ENCODE results near the gene GALNT18. TPM values are rescaled to one million over a fixed set of nuclear protein-coding genes. Genes with fewer than 3 reads are reported as not detected.
A peak's percentile ranks its signal among the peaks of the same experiment; 100 is the strongest.

The GALNT18 gene
- total RNA-seq, 6 experiments from 2014 or later, result 3.7 to 11.4 (median 7.8) TPM

DNA sequence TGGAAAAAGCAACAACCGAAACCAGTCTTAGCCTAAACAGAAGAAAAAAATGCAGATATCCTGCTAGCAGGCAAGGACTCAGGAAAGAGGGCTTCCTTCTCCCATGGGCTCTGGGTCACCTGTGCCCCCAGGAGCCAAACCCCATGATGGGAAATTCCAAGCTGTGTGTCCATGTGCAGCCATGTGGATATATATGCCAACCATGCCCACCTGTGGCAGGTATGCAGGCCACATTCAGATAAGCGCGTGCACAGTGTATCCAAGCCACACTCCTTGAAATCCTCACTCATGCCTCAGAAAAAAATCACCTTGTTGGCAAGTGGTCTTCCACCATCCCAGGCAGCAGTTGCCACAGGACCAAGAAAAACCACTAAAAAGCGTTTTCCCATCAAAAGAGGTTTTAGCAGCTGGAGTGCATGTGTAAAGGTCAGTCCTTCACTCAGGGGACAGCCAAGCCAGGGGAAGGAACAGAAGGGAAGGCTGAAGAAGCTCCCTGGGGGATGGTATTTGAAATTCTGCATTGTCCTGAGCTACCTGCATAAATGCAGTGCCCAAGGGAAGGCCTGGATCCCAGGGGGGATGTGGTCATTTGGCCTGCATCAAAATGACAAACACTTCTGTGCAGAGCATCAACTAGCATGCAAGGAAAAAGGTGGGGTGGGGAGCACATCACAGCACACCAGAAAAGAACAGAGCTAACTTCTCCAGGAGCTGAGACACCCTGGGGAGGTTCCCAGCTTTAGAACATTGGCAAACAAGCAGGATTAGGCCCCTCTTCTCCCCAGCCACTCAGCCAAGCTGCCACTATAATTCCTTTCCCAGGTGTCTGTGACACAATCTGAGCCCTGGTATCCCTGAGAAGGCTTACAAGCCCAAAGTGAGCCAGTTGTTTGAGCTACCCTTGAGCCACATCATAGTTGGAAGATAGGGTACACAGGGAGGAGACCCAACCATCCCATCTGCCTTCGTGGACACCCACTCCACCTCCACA, 76.2 kb downstream of the GALNT18 start:
- Histone ChIP-seq H3K36me3 (no peaks in the 10 kb centered on the region), H3K9me3 (no peaks in the 10 kb centered on the region), H3K27me3 (no peaks in the 10 kb centered on the region), H3K4me3 (no peak overlapping the region), H3K4me1 (no peaks in the 10 kb centered on the region), H3K27ac (no peak overlapping the region)
- WGBS (ENCODE audit: insufficient coverage, low coverage, low lambda C conversion rate, missing lambda C conversion rate), result 83% methylated on average over 2 of the region's 5 CpGs
- DNase-seq, result no peak
- intact Hi-C loops (cut with DNase I), result no loop called here
- TF ChIP-seq POLR2A (IDR thresholded peaks at IDR 0.05), result no peak
- TF ChIP-seq, protein P1, sequence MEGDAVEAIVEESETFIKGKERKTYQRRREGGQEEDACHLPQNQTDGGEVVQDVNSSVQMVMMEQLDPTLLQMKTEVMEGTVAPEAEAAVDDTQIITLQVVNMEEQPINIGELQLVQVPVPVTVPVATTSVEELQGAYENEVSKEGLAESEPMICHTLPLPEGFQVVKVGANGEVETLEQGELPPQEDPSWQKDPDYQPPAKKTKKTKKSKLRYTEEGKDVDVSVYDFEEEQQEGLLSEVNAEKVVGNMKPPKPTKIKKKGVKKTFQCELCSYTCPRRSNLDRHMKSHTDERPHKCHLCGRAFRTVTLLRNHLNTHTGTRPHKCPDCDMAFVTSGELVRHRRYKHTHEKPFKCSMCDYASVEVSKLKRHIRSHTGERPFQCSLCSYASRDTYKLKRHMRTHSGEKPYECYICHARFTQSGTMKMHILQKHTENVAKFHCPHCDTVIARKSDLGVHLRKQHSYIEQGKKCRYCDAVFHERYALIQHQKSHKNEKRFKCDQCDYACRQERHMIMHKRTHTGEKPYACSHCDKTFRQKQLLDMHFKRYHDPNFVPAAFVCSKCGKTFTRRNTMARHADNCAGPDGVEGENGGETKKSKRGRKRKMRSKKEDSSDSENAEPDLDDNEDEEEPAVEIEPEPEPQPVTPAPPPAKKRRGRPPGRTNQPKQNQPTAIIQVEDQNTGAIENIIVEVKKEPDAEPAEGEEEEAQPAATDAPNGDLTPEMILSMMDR (IDR thresholded peaks at IDR 0.05), result no peak
- ATAC-seq, result no peak

DNA sequence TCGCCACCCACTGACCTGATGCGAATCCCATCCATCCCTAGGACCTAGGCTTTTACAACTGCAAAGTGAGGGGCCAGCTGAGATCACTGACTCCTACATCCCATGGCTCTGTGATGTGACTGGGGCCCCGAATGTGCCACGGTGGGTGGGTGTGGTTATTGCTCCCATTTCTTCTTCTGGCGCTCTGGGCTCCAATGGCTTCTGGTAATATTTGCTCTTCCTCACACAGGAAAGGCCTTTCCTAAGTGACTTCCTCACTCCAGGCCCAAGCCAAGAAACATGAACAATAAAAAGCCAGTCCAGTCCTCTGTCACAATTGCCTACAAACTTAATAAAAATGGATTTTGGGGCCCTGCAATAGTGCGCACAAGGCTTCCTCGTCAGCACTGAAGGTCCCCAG, 78.1 kb downstream of the GALNT18 start:
- intact Hi-C loops (cut with DNase I), result no loop called here
- no peak for DNase-seq
- Histone ChIP-seq H3K27ac (no peak overlapping the region), H3K4me1 (no peaks in the 10 kb centered on the region), H3K4me3 (no peak overlapping the region), H3K9me3 (no peaks in the 10 kb centered on the region), H3K36me3 (no peaks in the 10 kb centered on the region), H3K27me3 (no peaks in the 10 kb centered on the region)
- ATAC-seq, result peak; percentile 10 to 55 (median 24)
- no CpG with 5 or more reads among the region's 7 CpGs for WGBS (ENCODE audit: insufficient coverage, low coverage, low lambda C conversion rate, missing lambda C conversion rate)
- no peak for TF ChIP-seq POLR2A (IDR thresholded peaks at IDR 0.05)
- TF ChIP-seq, protein P1 (IDR thresholded peaks at IDR 0.05), result no peak

DNA sequence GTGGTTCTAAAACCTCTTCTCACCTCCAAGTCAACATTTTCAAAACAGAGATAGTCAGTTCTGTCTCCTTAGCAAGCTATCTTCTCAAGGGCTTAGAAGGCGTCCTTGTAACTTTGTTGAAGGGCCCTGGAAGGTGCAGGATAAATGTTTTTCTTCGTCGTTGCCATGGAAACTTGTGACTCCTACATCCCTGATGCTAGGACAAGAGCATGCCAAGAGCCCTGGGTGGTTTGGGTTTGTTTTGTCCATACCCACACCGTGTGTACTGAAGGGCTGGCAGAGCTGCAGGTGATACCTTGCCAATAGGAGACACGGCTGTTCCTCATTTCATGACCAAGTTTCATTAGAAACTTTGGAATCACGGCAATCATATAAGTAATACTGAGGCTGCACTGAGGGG, 81.6 kb downstream of the GALNT18 start:
- H3K4me3 ChIP-seq, result no peak overlapping the region
- no peak for DNase-seq
- no peaks in the 10 kb centered on the region for H3K36me3 ChIP-seq
- H3K9me3 ChIP-seq, result no peaks in the 10 kb centered on the region
- intact Hi-C loops (cut with DNase I), result no loop called here
- TF ChIP-seq POLR2A (IDR thresholded peaks at IDR 0.05), result no peak
- TF ChIP-seq, protein P1 (IDR thresholded peaks at IDR 0.05), result no peak
- no peak for ATAC-seq
- H3K27ac ChIP-seq, result no peak overlapping the region
- no peaks in the 10 kb centered on the region for H3K27me3 ChIP-seq
- 91% methylated on average over 6 of the region's 6 CpGs for WGBS (ENCODE audit: insufficient coverage, low coverage, low lambda C conversion rate, missing lambda C conversion rate)
- H3K4me1 ChIP-seq, result no peaks in the 10 kb centered on the region

DNA sequence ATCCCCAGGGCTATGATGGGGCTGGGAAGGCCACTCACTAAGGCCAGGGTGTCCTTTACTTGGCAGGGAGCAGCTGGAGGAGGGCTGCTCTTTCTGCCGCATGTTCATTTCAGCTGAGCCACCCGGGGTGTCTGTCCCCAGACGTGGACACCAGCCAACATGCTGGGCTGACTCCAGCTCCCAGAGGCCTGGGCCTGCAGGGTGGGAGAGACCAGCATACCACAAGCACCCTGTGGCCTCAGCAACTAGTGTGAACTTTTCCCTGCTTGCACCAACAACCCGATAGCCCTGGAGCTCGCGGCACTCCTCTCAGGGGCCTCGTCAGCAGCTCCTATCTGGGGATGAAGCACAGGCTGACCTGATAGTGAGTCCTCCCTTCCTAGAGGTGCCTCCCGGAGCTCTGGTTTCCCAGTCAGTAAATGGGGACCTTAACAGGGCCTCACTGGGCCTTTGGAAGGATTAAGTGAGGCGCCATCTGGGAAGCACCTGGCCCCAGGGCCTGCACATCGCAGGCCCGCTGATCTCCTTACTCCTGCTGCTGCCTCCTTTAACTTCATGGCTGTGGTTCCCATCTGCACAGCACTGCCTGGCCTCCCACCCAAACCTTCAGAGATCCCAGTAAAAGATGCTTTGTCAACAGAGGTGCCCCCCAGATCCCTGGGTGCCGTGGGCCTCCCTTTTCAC, 83.4 kb downstream of the GALNT18 start:
- Histone ChIP-seq H3K27me3 (no peaks in the 10 kb centered on the region), H3K4me3 (no peak overlapping the region), H3K27ac (no peak overlapping the region), H3K36me3 (no peaks in the 10 kb centered on the region), H3K9me3 (no peaks in the 10 kb centered on the region), H3K4me1 (no peaks in the 10 kb centered on the region)
- 83% methylated on average over 1 of the region's 12 CpGs for WGBS (ENCODE audit: insufficient coverage, low coverage, low lambda C conversion rate, missing lambda C conversion rate)
- DNase-seq (peak in 1 of 3 donors; percentile 53), ATAC-seq (peak; percentile 24 to 38 (median 33))
- TF ChIP-seq POLR2A (IDR thresholded peaks at IDR 0.05), result no peak
- TF ChIP-seq, protein P1 (IDR thresholded peaks at IDR 0.05), result no peak
- intact Hi-C loops (cut with DNase I), result no loop called here

Measured in right lobe of liver (tissue), 6 donors.